ENCODE data around the gene MCC.

DNA sequence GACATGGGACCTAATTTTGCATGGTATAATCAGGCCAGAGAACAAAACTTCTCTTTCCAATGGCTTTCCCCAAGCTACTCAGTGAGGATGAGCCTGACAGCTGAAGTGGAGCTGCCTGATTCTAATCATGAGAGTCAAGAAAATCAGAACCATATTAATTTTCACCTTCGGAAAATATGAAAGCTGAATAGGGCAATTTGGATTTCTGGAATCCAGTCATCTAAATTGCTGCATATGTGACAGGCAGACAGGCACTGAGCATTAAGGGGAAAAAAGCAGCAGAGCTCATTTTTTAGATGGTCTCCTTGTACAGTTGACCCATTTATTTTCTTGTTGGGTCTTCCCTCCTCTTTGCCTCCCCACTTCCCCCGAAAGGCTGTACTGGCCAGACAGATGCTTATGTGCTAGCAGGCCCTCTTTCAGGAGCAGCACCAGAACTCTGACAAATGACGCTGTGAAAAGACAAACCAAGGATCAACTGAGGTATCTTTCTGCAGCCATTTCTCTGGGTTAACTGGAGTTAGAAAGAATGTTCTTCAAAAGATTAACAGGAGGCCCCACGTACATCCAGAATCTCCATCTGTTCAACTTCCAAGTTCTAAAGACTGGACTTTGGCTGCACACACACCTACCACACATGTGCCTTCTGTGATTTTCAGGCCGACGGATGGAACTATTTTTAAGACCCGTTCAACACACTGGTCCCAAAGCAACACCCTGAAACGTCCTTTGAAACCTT, 336.4 kb downstream of the MCC start:
- TF ChIP-seq CTCF (IDR thresholded peaks at IDR 0.05) = no peak
- TF ChIP-seq POLR2AphosphoS5 (IDR thresholded peaks at IDR 0.05; ENCODE audit: low read depth, low read length) = no peak

All from Panc1 (cell line).